Stimulated activated CD8-positive, alpha-beta memory T cell treated with anti-CD3 and anti-CD28 coated beads, Interleukin-4, amount 100 ng/mL, for 4 hours (primary cell): Measurements from ENCODE around the gene S100A13.

Source experiments
- DNase-seq, 2 donors: peaks; one replicate each; pipeline ENCODE4 v3.0.0-alpha.2; 2020; ENCODE audit warnings: low read depth in 2 of 2, low spot score in 1 of 2

Gene S100A13

GRCh38 chr1:153627715-153628626, 666 bp upstream of the S100A13 start, which contains the start of gene S100A1:
Gene S100A1, plus strand, starts transcription at chr1:153628434. Its CDS starts 2,088 bp downstream, at chr1:153630522.
- DNase-seq: no peak

- no peak for DNase-seq
These were observed 815 bp downstream of the S100A13 start for GRCh38 chr1:153626477-153626903.

- DNase-seq: no peak
These were observed 2.2 kb downstream of the S100A13 start for GRCh38 chr1:153624965-153625611.

GRCh38 chr1:153623101-153623500, 4.2 kb downstream of the S100A13 start:
- DNase-seq: no peak

GRCh38 chr1:153619171-153619570, 8.1 kb downstream of the S100A13 start:
- no peak for DNase-seq

- peak in 1 of 2 donors; percentile 47 for DNase-seq
These were observed 9.6 kb downstream of the S100A13 start for GRCh38 chr1:153617663-153618062.

- no peak for DNase-seq
These were observed 10.4 kb downstream of the S100A13 start for GRCh38 chr1:153616917-153617311.

- DNase-seq: no peak
These were observed 11.0 kb downstream of the S100A13 start, which contains the start of gene S100A14 for GRCh38 chr1:153616144-153616916. Gene S100A14, minus strand, starts transcription at chr1:153616325. Its CDS starts 467 bp downstream, at chr1:153615858.

- no peak for DNase-seq
These were observed 11.9 kb downstream of the S100A13 start for GRCh38 chr1:153615406-153615805.

GRCh38 chr1:153614906-153615305, 12.4 kb downstream of the S100A13 start:
- no peak for DNase-seq

- no peak for DNase-seq
These were observed 13.0 kb downstream of the S100A13 start for GRCh38 chr1:153614189-153614900.

GRCh38 chr1:153613406-153613805, 13.9 kb downstream of the S100A13 start:
- no peak for DNase-seq

- no peak for DNase-seq
These were observed 14.5 kb downstream of the S100A13 start, which contains the start of gene S100A16 for GRCh38 chr1:153612755-153613331. Gene S100A16, minus strand, starts transcription at chr1:153613137. Its CDS starts 4,986 bp downstream, at chr1:153608151.

GRCh38 chr1:153612111-153612754, 15.1 kb downstream of the S100A13 start:
- no peak for DNase-seq

- no peak for DNase-seq
These were observed 15.9 kb downstream of the S100A13 start for GRCh38 chr1:153611356-153611755.

- DNase-seq: no peak
These were observed 16.4 kb downstream of the S100A13 start for GRCh38 chr1:153610811-153611301.

- no peak for DNase-seq
These were observed 17.0 kb downstream of the S100A13 start for GRCh38 chr1:153610334-153610733.

- DNase-seq: no peak
These were observed 17.8 kb downstream of the S100A13 start for GRCh38 chr1:153609585-153609907.

GRCh38 chr1:153608742-153609584, 18.3 kb downstream of the S100A13 start:
- no peak for DNase-seq
